Measurements from ENCODE around the gene PPP1R12C. TPM values are rescaled to one million over a fixed set of nuclear protein-coding genes. Genes with fewer than 3 reads are reported as not detected.
A peak's percentile ranks its signal among the peaks of the same experiment; 100 is the strongest.
"Not testable (repeated sequence)": the region's sequence is repeated elsewhere in the genome, so short reads cannot be mapped to it uniquely, and the experiment has no call there.

Gene PPP1R12C
- total RNA-seq, 1 experiment from 2014 or later: 227 TPM

DNA sequence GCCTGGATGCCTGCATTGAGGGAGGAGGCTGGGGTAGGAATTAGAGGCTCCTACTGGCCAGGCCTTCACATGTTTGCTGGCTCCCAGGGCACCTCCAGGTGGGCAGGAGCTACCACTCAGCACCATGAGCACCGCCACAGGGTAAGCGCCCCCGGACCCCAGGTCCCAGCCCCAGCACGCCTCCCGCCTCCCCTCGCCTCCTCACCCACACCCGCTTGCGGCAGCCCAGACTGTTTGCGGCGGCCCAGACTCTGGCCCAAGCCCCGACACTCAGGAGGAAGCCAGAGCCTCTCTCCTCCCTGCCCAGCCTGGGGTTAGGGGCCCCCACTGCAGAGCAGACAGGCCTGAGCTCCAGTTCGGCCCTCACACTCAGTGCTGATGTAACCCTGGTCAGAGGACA is 41.1 kb downstream of the PPP1R12C start:
- peak; percentile 61 for DNase-seq (ENCODE audit: low spot score)

DNA sequence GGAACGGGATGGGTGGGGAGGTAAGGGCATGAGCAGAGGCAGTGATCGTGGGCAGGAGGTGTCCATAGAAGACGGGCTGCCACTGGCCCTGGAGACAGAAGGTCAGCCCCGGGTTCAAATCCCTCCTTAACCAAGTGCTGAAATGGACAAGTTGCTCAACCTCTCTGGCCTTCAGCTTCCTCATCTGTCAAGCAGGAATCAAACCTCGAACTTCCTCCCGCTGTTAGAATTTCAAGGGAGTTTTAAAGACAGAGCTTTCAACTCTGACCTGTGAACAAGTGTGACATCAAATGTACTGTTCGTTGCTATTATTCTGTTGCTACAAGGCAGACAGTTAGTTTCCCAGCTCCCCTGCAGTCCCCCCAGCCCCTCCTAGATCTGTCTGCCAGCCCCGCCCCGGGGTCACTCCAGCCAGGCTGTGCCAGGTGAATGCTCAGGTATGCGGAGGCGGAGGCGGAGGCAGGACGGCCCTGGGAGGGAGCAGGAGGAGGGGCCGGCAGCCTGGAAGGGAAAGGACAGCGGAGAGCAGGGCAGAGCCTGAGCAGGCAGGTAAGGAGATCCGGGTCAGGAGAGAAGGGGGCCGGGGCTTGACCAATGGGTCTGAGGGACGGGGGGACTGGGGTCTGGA is 42.0 kb downstream of the PPP1R12C start, which contains the start of gene EPS8L1:
TSS of gene EPS8L1 (plus strand) at position 499 of the 628 bp plus-strand sequence. CDS start 576 bp downstream, outside the sequence.
- peak; percentile 98 for DNase-seq (ENCODE audit: low spot score)

DNA sequence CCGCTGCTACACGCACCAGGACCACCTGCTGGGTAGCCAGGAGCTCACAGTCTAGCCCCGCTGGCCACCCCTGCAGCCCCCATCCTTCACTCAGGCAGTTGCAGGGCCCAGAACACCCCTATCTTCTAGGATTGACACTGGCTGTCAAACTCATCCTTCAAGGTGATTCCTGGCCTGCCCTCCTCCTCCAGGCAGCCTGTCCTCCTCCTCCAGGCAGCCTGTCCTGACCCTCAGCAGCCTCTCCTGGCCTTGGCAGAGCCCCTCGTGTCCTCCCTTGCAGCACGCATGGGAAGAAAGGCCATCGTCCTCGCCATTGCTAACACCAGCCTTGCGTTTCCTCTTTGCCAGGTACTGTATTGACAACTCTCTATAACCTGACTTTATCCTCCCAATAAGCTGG is 45.5 kb downstream of the PPP1R12C start:
- DNase-seq (ENCODE audit: low spot score): no peak

DNA sequence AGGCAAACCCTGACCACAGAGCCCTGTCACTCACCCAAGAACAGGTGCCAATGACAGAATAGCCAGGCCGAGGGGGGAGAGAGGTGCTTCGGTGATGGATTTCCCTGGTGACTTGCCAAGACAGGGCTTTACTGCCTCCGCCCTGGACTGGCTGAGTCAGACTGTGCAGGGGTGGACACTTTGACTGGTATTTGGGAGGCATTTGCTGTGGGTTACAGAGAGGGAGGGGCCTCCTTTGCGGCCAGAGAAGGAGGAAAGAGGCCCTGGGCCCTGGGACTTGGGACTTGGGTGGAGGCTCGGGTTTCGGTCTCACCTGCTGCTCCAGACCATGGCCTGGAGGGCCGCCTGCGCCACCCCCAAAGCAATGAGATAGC is 46.3 kb downstream of the PPP1R12C start:
- DNase-seq (ENCODE audit: low spot score): peak; percentile 100

DNA sequence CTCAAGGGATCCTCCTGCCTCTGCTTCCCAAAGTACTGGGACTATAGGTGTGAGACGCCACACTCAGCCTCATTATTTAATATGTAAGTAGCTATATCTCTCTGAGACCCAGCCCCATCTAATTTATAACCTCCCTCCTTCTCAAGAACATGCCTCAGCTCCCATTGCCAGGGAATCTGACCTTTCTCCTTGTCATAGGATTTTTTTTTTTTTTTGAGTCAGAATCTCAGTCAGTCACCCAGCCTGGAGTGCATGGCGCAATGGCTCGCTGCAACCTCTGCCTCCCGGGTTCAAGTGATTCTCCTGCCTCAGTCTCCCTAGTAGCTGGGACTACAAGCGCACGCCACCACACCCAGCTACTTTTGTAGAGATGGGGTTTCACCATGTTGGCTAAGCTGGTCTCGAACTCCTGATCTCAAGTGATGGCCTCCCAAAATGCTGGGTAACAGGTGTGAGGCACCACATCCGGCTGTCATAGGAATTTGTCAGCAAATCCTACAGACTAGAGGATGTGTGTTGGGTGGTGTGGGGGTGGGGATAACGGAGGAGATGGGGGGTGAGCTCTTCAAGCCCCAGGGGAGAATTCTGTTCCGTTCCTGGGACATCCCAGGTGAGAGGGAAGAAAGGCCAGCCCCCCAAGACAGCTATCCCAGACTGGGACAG is 46.8 kb downstream of the PPP1R12C start:
- no peak for DNase-seq (ENCODE audit: low spot score)

DNA sequence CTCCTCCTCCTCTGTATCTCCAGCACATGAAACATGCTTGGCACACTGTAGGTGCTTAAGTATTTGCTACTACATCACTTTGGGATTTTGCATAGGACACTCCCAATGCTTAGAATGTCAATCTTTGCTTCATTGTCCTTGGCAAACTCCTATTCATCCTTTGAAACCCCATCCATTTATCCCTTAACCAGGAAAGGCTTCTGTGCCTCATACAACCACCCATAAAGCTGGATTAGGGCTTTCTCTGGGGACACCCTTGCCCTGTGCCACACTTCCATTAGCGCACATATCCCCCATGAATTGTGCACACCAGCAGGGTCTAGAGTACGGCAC is 47.6 kb downstream of the PPP1R12C start:
- DNase-seq (ENCODE audit: low spot score): no peak

DNA sequence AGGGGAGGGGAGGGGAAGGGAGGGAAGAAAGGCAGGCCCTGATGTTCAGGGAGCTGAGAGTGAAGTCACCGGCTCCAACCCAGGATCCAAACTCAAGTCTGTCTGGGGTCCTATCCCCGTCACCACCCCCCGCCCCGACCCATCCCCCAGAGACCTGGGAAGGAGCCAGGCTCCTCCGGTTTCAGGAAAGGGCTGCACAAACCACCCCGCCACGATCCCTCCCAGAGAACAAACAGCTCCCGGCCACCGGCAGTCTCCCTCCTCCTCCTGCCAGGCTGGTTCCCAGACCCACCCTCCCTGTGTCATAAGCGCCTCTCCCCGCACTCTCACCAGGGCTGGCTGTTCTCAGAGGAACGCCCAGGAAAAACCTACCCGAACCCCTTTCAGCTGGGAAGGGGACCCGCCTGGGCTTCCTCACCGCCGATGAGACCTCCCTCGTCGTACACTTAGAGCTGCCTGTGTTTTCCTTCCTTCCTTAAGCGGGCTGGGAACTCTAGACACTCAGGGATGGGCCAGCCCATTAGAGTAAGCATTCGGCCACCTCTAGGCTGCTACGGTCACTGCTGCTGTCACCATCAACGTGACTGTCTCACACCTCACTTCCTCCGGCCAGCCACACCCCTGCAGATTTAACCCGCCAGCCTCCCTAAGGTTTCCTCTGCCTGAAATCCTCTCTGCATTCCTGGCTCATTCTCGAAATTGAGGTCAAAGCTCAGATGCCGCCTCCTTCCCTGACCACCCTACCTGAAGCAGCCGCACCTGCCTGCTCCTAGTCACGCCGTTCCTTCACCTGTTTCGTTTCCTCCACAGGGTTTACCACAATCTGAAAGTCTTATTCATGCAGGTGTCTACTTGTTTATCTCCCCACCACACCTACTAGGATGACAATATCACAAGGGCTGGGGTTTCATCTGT is 48.2 kb downstream of the PPP1R12C start:
- peak; percentile 96 for DNase-seq (ENCODE audit: low spot score)

DNA sequence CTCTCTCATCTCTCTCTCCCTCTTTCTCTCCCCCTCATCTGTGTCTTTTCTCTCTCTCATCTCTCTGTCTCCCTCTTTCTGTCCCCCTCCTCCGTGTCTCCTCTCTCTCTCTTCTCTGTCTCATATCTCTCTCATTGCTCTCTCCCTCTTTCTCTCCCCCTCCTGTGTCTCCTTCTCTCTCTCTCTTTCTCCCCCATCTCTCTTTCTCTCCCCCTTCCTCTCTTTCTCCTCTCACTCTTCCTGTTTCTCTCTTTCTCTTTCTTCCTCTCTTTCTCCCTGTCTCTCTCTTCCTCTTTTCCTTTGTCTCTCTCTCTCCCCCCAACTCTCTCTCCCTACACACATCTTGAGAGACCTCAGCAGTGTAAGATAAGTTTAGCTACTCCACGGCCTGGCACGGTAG is 49.6 kb downstream of the PPP1R12C start:
- no peak for DNase-seq (ENCODE audit: low spot score)

DNA sequence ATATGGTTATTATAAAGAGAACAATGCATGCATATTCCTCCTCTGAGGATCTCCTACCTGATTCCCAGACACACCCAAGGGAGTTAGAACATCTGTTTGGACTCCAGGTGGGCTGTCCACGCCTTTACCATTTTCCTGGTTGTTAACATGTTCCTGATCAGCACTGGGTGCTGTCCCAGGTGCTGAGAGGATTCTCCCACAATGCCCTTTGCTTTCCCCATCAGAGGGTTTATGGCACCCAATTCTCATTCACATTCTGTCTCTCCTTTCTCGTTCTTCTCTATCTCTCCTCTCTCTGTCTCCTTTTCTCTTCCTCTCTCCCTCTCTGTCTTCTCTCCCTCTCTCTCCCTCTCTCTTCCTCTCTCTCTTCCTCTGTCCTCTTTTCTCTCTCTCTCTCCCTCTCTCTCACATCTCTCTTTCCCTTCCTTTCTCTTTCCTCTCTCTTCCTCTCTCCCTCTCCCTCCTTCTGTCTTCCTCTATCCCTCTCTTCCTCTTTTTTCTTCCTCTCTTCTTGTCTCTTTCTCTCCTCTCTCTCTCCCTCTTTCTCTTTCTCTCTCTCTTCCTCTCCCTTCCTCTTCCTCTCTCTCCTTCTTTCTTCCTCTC is 51.2 kb downstream of the PPP1R12C start:
- DNase-seq (ENCODE audit: low spot score): peak; percentile 56

DNA sequence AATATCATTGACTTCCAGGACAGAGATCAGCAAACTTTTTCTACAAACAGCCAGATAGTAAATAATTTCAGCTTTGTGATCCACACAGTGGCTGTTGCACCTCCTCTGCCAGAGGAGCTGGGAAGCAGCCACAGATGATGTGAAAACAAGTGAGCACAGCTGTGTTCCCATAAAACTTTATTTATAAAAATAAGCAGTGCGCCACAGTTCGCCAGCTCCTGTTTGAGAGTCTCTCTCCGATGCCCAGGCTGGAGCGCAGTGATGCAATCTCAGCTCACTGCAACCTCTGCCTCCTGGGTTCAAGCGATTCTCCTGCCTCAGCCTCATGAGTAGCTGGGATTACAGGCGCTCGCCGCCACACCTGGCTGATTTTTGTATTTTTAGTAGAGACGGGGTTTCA is 51.9 kb downstream of the PPP1R12C start:
- not testable (repeated sequence) for DNase-seq (ENCODE audit: low spot score)

DNA sequence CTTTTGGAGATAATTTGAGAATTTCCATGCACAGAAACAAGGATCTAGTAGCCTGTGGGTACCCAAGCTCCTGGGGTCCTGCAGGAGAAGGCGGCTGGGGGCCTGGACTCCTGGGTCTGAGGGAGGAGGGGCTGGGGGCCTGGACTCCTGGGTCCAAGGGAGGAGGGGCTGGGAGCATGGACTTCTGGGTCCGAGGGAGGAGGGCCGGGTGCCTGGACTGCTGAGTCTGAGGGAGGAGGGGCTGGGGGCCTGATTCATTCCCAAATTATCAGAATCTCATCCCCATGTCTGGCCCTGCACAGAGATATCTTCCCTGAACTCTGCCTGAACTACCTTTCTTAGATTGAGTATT is 54.0 kb downstream of the PPP1R12C start:
- DNase-seq (ENCODE audit: low spot score): no peak

DNA sequence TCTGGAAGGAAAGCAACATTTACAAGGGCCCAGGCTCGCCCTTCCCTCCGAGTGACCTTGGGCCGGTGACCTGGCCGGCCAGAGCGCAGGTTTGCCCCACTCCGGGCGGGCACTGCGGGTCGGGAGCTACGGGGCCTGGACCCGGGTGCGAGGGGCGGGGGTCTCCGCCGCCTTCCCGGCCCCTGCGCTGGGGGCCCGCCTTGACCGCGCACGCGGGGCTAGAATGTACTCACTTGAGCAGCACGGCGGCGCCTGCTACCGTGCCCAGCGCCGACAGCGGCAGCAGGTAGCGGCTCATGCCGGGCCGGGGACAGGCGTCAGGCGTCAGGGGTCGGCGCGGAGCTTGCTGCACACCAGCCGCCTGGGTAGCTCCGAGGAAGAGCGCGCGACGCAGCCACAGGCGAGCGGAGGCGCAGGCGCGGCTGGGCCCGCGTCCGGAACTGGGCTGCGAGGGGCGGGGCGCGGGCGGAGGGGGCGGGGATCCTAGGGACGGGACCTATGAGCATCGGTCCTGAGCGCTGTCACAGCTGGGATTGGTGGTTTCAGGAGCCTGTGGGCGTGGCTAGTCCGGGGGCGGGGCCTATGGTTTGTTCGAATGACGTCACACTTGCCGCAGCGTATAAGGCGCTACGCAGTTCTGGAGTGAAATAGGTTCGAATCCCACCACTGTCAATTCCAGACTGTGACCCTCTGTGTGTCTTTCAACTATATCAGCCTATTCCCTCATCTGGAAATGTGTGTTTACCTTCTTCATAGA is 54.5 kb downstream of the PPP1R12C start, which contains the start of gene RDH13:
TSS of gene RDH13 (minus strand) at position 414 of the 757 bp plus-strand sequence. CDS start at position 298, 116 bp downstream.
- DNase-seq (ENCODE audit: low spot score): peak; percentile 100

DNA sequence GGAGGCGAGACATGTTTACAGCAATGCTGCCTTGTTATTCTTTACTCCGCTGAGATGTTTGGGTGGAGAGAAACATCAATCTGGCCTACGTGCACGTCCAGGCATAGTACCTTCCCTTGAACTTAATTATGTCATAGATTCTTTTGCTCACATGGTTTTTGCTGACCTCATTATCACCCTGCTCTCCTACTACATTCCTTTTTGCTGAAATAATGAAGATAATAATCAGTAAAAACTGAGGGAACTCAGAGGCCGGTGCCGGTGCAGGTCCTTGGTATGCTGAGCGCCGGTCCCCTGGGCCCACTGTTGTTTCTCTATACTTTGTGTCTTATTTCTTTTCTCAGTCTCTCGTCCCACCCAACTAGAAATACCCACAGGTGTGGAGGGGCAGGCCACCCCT is 57.1 kb downstream of the PPP1R12C start:
- DNase-seq (ENCODE audit: low spot score): not testable (repeated sequence)

DNA sequence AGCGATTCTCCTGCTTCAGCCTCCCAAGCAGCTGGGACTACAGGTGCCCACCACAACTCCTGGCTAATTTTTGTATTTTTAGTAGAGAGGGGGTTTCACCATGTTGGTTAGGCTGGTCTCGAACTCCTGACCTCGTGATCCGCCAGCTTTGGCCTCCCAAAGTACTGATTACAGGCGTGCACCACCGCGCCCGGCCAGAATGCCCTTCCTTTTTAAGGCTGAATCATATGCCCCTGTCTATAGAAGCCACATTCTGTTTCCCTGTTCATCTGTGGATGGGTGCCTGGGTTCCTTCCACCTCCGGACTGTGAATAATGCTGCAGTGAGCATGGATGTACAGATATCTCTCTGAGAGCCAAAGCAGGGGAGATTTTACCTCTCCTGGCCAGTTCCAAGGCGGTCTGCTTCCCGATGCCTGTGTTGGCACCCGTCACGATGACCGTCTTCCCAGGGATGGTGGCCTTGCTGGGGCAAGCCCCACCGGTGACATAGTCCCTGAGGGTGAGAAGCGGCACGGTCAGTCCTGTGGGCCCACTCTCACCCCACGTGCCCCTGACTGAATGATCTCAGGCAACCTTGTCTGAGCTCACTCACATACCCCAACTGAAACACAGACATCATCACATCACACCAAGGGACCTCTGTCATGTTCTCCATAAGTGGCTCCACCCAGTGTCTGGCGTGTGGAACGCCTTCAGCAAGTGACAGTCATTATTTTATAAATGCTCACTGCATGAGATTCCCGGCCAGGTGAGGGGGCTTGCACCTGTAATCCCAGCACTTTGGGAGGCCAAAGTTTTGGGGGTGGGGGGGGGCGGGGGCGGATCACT is 58.4 kb downstream of the PPP1R12C start:
- no peak for DNase-seq (ENCODE audit: low spot score)

DNA sequence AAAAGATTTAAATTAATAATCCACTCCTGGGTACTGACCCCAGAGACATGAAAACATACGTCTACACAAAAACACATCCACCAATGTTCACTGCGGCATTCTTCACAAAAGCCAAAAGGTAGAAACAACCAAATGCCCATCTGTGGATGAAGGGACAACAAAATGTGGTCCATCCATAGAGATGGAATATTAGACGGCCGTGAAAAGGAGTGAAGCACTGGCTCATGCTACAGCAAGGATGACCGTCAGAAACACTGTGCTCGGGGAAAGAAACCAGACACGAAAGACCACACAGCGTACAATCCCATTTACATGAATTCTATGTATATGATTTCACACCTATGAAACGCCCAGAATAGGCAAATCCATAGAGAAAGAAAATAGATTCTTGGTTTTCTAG is 60.6 kb downstream of the PPP1R12C start:
- DNase-seq (ENCODE audit: low spot score): no peak

DNA sequence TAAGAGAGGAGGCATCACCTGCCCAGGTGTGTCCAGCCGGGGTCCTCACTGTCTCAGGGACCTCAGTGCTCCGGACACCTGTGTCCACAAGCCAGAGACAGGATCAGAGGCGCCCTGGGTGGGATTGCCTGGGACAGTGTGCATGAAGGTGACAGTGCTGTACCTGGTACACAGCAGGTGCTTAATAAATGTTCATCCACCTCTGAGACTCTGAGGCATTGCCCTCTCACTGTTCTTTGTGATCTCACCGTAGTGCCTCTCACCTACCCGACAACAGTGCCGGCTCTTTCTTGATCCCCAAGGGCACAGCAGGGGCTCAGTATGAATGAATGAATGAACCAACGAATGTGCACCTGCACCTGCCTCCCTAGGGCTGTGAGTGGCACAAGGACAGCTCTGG is 63.7 kb downstream of the PPP1R12C start:
- no peak for DNase-seq (ENCODE audit: low spot score)

DNA sequence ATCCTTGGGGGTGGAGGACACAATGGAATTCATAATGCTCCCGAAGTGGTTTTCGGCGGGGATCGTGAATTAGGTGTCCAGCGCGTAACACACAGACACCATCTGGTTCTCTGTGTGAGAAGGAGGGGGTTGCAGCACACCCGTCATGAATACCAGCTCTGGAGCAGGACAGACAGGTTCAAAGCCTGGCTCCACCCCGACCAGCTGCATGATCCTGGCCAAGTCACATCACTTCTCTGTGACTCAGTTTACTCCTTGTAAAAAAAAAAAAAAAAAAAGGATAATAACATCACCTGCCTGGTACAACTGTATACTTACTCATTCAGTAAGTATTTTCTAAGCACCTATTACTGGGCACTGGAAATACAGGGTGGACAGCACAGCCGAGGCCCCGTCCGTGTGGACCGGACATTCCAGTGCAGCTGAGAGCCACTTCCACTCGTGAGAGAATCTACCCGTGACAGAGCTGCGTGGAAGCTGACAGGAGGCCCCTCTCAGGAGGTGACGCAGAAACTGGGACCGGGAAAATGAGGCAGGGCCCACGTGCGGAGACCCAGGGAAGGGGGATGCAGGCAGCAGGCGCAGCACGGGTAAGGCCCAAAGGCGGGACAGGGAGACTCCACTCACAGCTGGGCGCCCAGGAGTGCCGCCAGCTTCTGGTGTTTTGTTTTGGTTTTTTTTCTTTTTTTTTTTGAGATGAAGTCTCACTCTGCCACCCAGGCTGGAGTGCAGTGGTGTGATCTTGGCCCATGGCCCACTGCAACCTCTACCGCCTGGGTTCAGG is 66.5 kb downstream of the PPP1R12C start:
- DNase-seq (ENCODE audit: low spot score): no peak

DNA sequence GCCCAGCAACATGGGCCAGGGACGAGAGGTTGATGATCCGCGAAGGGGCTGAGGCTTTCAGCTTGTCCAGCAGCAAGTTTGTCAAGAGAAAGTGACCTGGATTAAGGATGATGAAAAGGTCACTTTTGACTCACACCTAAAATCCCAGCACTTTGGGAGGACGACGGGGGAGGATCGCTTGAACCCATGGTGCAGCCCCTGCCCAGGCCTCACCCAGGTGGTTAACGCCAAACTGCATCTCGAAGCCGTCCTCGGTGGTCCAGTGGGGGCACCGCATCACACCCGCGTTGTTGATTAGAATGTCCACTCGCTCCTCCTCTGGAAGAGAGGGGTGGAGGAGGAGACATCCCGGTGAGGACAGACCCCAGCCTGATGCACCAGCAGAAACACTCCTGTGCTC is 69.0 kb downstream of the PPP1R12C start:
- DNase-seq (ENCODE audit: low spot score): no peak

DNA sequence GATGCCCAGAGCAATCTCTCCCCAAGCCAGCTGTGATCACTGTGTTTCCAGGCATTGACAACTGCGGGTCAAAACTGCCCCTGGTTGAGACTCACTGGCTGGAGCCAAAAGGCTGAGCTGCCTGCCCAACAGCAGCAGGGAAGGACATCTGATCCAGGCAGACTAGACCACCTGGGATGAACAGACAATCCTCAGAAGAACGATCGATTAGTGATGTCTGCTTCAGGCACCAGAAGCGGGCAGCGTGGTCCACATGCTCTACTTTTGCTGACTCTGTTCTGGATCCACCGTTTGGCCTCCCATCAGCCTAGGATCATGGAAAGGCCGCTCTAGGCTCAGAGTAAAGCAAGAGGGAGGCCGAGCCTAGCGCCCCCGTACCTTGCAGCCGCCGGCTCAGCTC is 69.5 kb downstream of the PPP1R12C start:
- DNase-seq (ENCODE audit: low spot score): no peak
